NCI-H2196 treated with DMSO at 0.1 percent for 48 hours (cell line): ENCODE results near the gene ACER1.
"Not testable (repeated sequence)": the region's sequence is repeated elsewhere in the genome, so short reads cannot be mapped to it uniquely, and the experiment has no call there.

Experiments used
- DNase-seq: peaks from one replicate; lab custom pipeline; 2025; ENCODE audit not compliant: unreplicated experiment; lab: John Stamatoyannopoulos, UW

Gene ACER1

DNA sequence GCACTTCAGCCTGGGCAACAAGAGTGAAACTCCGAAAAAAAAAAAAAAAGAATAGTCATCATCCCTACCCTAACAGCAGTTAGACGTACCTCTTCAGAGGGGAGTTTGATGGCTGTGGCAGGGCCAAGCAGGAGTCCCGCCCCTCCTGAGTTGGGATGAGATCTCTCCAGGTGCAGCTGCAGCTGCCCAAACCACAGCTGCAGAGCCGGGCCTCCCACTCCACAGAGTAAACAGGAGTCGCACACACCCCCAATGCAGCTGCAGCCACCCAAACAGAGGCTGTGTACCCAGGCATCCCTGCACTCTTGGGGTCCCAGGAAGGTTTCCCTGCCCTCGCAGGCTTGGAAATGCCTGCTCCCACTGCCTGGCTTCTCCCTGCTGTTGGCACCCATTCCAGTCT, 36.2 kb downstream of the ACER1 start:
- no peak for DNase-seq

DNA sequence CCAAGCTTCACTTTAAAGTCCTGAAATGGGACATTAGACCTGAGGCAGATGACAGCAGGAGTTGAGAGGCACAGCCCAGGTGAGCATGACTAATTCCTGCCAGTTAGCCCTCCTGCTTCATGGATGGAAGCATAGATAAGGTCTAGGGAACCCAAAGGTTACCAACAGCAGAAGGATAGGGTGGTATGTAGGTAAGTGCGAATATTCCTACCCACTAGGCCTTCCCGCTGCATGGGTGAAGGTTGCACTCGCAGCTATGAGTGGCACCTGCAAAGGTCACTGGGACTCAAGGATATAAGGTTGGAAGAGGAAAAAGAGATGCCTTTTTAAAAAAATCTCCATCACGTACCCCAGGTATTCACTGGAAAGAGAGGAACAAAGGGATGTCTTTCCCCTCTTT, 41.4 kb downstream of the ACER1 start:
- DNase-seq: no peak

- DNase-seq: no peak
These were observed 44.7 kb downstream of the ACER1 start for GRCh38 chr19:6288737-6289136.

DNA sequence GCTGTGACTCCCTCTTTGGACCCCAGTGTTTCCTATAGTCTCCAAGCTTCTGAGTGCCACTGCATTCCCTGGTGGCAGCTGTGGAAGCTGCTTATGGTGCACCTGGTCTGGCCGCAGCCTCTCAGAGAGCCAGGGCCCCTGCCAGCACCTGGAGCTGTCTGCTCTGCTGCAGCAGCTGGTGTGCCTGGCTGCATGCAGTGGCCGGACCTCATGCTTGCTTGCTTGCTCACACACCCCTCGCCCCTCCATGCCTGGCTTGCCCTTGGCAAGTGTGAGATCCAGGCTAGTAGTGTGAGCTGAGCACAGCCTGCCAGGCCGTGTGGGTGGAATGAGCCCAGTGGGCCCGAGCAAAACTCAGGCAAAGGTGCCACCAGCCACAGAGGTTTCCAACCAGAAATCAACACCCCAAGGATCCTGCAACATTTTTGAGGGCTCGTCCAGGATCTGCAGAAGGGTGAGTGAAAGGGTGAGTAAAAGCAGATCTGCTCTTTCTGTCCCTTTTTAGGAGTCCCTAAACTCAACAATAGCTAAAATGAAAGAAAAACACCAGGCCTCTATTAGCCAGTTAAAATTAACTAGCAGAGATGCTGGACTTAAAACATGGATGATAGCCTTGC, 46.0 kb downstream of the ACER1 start:
- DNase-seq: no peak

DNA sequence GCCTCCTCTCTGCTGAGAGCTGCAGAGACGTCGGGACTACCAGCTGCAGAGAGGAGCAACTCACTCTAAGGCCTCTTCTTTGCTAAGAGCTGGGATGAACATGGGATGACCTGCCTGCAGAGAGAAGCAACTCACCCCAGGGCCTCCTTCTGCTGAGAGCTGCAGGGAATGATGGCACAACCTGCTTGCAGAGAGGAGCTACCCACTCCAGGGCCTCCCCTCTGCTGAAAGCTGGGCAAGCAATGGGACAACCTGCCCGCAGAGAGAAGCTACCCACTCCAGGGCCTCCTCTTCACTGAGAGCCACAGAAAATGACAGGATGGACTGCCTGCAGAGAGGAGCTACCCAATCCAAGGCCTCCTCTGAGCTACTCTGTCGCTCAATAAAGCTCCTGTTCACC, 46.7 kb downstream of the ACER1 start:
- DNase-seq: no peak

DNA sequence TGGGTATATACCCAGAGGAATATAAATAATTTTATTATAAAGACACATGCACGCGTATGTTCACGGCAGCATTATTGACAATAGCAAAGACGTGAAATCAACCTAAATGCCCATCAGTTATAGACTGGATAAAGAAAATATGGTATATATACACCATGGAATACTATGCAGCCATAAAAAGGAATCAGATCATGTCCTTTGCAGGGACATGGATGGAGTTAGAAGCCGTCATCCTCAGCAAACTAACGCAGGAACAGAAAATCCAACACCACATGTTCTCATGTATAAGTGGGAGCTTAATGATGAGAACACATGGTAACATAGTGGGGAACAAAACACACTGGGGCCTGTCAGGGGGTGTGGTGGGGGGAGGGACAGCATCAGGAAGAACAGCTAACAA, 51.0 kb downstream of the ACER1 start:
- not testable (repeated sequence) for DNase-seq

DNA sequence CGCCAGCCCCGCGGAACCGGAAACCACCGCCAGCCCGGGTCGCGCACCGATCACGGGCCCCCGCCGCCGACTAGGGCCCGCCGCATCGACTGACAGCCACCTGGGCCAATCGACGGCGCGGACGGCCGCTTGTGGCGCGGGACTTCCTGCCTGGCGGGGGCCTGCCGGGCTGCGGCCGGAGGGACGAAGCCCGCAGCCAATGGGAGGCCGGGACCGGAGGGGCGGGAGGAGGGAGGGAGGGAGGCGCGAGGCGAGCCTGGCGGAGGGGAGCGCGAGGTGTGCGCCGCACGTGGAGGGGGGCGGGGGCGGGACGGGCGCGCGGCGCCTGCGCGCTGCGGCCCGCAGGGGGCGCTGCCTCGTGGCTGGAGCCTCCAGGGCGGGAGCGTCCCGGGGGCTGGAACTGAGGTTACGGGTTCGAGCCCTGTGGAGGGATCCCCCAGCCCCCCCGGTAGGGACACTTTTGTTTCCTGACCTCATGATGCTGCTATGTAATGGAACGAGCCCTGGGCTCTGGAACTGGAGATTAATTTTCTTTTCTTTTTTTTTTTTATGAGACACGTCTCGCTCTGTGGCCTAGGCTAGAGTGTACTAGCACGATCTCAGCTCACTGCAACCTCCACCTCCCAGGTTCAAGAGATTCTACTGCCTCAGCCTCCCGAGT, 53.4 kb downstream of the ACER1 start, which contains the start of gene MLLT1:
Gene MLLT1, minus strand, starts transcription at position 45 of the 661 bp plus-strand sequence. CDS start 191 bp downstream, outside the sequence.
- DNase-seq: peak; percentile 86

DNA sequence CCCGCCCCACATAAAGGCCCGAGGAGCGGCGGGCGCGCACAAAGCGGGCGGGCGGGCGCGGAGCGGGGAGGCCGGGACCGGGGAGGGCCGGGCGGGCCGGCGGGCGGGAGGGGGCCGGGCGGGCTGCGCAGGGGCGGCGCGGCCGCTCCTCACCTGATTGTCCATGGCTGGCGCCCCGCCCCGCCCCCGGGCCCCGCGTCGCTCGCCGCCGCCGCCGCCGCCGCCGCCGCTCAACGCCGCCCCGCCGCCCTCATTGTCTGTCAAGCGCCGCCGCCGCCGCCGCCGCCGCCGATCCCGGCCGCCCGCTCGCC, 53.8 kb downstream of the ACER1 start:
- no peak for DNase-seq

- no peak for DNase-seq
These were observed 54.4 kb downstream of the ACER1 start for GRCh38 chr19:6278740-6279619.

GRCh38 chr19:6278051-6278450, 55.4 kb downstream of the ACER1 start:
- no peak for DNase-seq

DNA sequence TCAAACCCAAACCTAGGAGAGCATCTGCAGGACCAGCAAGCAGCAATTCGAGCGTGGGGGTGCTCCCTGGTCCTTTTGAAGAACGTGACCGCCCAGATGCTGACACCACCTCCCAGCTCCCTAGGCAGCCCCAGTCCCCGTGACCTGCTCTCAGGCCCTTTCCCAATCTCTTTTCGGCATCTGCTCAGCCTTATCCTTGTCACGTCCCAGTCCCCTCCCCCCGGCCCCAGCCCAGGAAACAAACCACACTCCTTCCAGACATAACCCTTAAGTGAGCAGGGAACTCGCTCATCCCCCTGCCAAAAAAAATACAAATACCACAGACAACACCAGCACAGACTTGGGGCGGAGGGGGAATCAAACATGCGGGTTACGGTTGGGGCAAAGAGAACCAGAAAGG, 57.0 kb downstream of the ACER1 start:
- no peak for DNase-seq

GRCh38 chr19:6275170-6275744, 58.2 kb downstream of the ACER1 start:
- DNase-seq: no peak

GRCh38 chr19:6274756-6275155, 58.7 kb downstream of the ACER1 start:
- DNase-seq: no peak

DNA sequence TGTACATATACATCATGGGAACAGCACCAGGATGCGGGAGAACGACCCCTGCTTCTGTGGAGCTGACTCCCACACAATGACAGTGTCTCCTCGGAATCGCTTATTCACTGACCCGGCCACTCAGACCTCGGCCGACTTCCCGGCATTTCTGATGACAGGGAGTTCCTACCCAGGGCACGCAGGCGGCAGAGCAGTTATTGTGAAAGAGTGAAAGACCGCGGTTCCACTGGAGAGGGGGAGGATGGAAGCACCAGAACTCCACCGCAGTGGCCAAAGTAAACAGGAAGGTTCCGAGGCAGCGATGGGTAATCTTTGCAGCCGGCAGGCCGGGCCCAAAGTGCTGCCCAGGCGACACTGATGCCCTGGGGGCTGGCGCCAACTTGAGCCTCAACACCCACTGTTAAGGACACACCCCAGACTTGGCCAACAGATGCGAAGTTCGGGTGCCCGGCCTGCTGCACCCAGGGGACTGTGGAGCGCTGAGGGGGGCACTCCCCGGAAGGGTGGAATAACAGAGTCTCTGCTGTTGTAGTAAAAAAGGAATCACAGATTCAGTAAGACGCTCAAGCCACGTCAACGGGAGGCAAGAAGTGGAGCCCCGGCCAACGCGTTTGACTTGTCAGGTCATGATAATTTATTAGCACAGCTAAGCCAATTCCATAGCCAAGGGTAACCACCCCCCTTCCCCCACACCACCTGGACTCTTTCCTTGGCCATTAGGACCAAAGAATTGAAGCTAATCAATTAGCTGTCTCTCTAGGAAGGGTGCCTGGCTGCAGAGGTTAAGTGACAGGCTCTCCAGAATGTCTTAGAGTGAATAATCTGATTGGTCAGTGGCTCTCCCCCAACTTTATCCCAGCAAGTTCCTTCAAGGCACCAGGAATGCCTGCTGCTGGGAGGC, 59.5 kb downstream of the ACER1 start:
- DNase-seq: peak; percentile 72

DNA sequence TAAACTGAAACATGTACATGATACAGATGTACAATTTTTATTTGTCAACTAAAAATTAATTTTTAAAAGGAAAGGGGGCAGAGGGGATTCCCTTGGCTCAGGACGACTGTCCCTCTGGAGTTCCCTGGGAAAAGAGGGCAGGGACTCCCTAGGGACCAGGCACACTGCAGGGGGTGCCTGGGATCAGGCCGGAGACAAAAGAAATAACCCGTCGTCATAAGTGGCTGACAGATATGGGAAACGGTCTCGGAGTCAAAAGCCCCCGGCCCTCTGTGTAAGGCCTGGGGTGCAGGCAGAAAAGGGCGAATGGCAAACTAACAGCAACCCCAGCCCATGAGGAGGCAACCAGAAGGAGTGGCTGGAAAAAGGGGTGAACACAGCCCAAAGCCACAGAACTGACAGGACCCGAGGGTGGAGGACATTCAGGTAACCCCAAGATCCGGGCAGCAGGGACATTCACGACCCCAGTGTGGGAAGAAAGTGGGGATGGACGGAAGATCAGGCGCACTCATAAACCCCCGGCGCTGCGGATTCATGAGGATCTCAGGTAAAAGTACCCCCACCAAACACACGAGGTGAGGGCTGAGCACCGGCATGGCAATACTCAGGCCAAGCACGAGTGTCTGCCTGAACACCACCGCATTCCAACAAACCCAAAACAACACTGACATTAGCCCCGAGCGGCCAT, 60.4 kb downstream of the ACER1 start:
- DNase-seq: no peak

DNA sequence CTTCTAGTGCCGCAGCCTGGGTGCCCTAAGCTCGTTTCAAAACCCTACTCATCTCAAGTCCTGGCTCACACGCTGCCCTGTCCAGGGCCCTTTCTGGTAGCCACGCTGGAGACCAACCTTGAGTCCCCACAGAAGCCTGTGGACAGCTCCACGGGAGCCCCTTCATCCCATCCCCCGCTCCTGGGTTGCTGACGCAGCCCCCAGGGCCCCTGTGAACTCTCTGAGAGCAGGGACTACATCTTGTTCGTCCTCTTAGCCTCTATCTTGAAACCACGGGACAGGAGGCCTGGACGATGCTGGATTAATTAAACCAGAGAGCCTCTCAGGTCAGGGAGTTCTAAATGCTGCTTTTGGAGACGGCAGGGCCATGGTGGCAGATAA, 61.0 kb downstream of the ACER1 start:
- DNase-seq: no peak

DNA sequence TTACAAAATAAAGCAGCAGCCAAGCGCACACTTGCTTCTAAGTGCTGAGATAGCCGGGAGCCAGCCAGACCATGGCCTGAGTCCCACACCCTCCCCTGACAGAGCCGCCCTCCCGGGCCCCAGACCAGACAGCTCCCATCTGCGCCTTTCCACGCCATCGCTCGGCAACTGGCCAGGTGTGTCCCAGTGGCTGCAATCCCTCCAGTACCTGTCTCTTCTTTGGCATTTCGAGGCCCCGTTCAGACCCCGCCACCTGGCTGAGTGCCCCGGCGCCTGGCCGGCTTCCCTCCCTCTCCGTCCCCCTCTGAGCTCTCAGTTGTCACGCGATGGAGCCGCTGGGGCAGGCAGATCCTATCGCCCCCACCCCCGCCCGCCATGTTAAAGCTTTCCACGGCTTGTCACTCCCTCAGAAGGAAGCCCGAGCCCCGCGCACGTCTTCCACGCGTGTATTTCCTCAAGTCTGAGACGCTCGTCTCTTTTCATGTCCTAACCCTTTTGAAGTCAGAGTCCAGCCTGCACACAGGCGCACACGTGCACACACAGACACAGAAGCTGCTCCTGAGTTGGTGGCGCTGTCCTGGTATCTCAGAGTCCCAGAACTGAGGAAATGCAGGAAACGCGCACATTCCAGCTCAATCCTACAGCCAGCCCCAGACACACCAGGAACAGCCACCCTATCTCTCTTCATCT, 61.5 kb downstream of the ACER1 start:
- DNase-seq: peak; percentile 55

DNA sequence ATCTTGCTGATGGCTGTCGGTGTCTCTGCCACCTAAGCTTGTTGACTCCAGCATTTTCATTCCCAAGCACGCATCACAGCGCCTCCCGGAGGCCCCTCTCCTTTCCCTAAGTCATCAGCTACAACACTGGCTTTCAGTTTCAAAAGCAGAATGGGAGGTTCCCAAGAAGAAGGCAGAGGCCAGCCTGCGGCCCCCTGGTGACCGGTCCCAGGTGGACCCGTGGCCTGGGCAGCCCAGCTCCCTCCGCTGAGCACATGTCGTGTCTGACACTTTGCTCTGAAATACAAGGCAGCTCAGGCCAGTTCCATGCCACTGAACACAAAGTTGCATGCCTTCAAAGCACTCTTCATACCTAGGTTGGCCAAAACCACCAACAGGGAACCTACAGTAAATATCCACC, 62.2 kb downstream of the ACER1 start:
- DNase-seq: no peak

GRCh38 chr19:6270822-6271221, 62.6 kb downstream of the ACER1 start:
- DNase-seq: no peak
